NCI-H2107 treated with DMSO at 0.1 percent for 48 hours (cell line): ENCODE data around the gene CYB5R3.

Experiments used
- DNase-seq: peaks from one replicate; lab custom pipeline; 2025; ENCODE audit not compliant: unreplicated experiment; lab: John Stamatoyannopoulos, UW

Gene CYB5R3

DNA sequence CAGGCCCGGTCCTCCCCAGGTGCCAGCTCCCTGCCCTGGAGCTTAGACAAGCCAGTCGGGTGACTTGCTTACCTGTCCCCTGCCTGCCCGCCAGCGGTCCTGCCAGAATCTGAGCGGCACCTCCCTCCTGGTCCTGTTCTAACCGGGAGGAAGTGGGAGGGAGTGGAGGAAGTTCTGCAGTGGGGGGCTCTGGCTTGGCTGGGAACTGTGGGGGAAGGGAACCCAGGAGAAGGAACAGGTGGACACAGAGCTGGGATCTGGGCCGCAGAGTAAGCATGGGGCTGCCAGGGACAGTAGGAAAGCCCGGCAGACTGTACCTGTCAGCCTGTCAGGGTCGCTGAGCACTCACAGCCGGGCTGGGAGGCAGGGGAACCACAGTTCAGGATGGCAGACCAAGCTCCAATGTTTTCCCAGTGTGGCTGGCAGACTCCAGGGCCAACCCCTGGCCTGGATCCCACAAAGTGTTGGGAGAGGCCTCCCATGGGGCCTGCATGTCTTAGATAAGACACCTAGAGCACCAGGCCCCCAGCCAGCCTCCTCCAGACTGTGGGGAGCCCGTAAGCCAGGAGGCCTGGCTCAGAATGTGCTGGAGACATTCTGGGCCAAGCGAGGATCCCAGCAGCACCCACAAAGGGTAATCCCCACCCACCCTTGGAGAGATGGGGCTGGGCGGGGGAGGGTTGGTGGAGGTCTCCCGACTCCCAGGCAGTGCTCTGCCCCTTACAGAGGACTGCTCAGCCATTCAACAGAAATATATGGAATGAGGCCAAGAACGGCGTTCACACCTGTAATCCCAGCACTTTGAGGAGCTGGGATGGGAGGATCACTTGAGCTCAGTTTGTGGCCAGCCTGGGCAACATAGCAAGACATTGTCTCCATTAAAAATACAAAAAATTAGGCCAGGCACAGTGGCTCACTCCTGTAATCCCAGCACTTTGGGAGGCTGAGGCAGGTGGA, 2.3 kb downstream of the CYB5R3 start:
- DNase-seq, result no peak

DNA sequence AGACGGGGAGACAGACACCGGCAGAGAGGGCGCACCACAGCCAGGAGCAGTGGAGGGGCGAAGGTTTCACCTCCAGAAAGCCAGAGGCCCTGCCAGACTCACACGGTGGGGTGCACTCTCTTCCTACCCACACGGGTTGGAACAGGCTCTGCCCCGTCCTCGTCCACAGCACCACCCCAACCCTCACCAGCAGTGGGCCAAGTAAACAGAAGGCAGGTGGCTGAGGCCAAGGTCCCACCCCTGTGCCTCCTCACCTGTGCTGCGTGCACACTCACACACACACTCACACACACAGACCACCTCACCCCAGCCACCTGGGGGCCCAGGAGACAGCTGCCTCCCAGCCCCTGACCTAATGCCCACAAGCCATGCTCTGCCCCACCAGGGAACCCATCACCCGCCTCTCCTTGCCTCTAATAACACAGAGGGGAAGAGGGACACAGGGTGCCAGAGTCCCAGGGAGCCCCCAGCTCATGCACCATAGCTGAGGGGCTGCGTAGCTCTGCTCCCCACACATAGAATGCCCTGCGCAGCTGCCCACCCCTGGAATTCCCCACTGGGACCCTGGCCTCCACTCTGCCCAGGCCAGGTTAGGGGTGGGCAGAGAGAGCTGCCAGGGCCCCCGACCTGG, 3.1 kb downstream of the CYB5R3 start:
- DNase-seq, result no peak

DNA sequence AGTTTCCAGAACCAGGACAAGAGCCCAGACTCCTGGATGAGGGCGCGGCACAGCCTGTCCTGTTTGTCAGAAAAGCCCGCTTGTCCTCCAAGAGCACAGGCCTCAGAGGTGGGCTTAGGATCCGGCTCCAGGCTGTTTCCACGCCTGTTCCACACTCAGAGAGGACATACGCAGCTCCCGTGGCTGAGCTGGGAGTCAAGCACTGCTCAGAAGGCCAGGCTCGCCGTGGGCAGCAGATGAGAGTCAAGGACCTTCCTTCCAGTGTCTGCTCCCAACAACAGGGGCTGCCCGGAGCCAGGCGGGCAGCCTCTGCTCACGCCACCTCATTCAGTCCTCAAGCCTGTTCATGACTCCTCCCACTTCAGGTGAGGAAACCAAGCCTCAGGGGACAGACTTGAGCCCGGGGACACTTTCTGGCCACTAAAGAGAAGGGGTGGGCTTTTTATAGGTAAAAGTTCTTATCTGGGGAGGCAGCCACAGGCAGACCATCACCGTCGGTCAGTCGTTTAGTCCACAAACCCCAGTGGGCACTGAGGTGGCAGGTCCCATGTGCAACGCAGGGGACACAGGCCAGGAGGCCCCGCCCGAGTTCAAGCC, 3.8 kb downstream of the CYB5R3 start:
- no peak for DNase-seq

DNA sequence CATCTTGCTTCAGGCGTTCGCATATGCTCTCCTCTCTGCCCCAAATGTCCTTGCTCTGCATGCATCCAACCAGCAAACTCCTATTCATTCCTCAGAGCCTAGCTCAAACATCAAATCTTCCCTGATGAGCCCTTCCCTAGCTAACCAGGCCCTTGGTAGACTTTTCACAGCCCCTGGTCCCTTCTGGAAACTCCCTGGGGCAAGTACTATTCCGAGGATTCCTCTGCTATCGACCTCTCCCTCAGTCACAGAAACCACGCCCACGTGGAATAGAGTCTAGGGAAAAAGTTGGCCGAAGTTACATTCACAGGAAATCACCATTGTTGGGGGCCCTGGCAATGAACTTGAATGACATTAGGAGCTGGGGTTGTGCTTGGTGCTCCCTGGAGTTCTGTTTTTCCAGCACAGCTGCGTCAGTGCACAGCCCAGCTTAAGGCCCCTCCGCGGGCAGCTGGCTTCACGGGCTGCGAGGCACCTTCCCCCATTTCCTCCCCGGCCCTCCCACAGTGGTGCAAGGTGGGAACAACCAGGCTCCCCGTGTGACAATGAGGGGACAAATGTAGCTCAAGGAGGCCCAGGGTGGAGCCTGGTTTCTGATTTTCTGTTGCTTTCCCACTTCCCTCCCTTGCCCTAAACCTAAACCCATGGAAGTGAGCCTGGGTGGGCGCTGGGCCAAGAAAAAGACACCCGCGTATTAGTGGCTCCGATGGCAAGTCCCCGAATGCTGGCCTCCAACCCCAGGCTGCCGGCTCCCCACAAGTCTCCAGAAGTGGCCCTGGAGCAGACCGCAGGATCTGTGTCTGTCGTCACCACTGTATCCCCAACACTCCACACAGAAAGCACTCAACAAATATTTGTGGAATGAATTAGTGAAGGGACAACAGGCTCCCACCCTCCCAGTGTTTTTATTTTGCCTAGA, 4.5 kb downstream of the CYB5R3 start:
- DNase-seq, result no peak

DNA sequence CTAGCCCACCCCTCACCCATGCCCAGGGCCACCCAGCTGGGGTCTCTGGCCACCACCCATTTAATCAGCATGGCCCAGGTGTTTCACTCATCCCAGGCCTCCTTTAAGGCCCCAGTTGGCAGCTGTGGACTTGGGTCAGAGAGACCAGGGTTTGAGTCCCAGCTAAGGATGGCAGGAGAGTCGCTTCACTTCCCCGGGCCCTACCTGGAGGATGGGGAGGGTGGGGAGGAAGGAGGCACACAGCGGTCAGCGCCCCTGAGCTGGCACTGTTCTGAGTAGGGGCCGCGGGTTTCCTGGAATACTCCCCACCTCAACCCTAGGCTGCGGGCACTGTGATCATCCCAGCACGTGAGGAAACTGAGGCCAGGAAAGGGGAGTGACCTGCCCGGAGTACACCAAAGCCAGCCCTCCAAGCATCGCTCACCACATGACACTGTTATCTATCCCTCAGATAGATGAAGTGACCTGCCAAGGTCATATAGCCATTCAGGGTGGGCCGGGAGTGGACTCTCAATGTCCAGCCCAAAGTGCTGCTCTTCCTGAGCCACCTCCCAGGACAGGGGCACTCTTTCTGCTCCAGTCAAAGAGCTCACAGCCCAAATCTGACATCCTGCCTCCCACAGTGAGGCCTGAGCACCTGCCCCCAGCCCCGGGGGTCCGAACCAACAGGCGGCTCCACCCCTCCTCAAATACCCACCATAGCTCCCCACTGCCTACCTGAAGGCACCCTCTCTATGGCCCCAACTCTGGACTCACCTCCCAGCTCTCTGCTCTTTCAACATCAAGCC, 5.4 kb downstream of the CYB5R3 start:
- DNase-seq, result no peak

DNA sequence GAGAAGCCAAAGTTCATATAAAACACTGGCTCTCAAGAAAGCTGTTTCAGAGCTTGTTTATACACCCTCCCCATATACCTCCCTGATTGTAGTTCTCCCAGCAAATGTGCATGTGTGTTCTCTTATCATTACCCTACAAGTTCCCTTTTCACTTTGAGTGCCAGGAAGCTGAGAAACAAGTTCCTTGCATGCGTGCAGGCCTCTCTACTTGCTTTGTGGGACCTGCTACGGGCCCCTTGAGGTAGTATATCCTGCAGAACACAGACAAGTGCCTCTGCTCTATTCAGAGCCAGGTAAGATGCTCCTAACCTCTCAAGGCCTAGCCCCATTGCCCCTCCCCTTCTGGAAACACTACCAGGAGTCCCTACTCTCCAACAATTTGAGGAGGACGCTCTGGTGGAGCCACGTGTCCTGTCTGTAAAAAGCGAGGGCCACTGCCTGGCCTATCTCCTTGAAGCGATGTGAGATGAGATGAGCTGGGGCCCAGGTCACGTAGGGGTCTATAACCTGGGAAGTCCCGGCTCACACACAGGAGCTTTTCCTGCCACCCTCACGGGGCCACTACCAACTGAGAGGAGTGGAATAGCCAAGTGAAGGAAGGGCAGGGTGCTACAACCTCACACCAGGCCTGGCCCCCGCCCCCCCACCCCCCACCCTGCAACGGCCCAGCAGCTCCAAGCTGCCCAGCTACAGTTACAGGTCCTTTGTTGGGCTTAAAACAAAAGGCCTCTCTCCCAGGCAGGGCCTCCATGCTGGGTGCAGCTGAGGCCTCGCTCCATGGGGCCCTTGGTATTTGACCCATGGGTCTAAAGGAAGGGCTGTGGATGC, 6.2 kb downstream of the CYB5R3 start:
- no peak for DNase-seq

DNA sequence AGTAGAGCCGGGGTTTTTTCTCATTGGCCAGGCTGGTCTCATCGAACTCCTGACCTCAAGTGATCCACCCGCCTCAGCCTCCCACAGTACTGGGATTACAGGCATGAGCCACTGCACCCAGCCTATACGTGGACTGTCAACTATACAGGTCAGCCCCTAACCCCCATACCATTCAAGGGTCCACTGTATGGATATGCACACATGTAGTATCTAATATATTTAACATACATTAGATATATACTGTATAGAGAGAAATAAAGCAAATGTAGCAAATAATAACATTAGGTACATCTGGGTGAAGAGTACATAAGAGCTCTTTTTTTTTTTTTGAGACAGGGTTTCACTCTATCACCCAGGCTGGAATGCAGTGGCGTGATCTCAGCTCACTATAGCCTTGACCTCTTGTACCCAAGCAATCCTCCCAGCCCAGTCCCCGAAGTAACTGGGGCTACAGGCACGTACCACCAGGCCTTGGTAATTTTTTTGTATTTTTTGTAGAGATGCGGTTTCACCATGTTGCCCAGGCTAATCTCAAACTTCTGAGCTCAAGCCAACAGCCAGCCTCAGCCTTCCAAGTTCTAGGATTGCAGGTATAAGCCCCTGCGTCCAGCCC, 7.3 kb downstream of the CYB5R3 start:
- no peak for DNase-seq

DNA sequence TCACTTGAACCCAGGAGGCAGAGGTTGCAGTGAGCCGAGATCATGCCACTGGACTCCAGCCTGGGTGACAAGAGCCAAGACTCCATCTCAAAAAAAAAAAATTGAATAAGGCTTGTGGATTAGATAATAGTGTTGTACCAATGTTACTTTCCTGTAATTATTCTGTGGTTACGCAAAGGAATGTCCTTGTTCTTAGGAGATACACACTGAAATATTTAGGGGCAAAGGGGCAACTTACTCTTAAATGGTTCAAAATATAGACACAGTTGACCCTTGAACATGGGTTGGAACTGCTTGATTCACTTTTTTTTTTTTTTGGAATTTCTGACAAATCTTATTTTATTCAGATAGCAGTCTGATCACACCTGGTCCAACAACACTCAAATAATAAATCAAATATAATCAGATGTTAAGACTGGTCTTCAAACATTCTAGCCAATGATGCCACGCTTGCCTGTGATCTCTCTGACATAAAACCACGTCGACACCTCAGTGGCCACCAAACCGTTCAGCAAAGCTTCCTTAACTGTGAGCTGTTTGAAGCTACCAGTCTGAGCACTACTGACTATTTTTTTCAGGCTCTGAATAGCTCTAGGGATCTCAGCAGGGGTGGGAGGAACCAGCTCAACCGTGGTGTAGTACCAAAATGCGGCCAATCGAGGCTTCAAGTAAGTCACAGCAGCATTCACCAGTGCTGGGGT, 9.5 kb downstream of the CYB5R3 start:
- DNase-seq, result no peak

DNA sequence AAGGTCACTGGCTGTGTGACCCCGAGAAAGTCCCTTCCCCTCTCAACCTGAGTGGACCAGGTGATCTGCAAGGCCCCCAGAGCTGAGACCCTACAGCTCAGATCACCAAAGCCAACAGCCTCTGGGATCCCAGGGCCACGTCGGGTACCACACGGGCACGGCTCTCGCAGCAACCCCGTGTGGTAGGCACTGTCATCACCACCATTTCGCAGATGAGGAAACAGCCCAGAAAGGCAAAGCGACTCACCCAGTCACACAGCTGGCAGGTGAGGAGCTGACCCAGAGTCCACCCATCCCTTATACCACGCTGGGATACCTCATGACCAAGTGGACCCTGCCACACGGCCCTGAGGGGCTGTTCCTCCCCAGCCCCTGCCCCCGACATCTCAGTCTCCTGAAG, 11.6 kb downstream of the CYB5R3 start:
- DNase-seq, result no peak

DNA sequence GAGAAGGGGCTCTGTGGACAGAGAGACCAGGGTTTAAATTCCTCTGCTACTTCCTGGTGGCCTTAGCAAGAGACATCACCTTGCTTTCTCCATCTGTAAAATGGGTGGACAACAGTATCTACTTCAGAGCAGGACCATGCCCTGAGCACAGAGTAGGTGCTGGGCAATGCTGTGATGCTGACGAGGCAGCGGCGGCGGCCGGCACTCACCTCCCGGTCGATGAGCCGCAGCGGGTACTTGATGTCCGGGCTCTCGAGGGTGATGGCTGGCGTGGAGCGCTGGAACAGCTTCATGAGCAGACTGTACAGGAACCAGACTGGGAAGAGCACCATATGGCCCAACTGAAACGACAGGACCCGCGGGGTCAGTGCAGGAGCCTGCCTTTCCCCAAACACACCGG, 12.7 kb downstream of the CYB5R3 start:
- DNase-seq, result no peak

DNA sequence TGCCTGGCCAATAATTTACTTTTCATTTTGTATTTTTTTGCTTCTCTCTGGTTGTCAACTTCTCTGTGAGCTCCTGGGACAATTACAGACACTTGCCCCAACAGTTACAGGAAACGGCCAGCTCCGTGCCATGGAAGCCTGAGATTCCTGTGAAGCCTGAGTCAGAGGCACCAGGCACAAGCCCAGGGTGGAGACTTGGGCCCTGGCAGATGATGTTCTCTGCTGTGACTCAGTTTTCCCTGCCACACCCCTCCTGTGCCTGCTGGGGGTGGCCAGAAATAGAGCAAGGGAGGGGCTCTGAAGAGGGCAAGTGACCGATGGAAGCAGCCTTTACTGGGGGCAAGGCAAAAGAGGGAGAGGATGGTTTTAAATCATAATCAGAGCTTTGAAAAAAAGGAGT, 13.7 kb downstream of the CYB5R3 start:
- no peak for DNase-seq

DNA sequence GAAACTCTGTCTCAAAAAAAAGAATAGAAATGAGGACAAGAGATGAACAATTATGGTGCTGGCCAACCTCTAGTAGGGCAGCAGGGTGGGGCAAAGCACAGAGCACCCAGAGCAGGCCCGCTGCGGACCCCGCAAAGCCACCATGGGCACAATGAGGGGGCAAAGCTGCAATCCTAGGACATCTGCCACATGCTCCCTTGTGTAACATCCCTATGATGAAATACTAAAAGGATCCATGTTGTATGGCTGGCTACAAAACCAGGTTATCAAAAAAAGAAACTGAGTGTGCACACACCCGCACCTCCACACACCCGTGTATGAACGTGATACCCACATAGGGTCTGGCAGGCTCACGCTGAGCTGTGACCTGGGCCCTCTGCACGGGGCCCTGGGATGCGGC, 16.2 kb downstream of the CYB5R3 start:
- DNase-seq, result no peak

DNA sequence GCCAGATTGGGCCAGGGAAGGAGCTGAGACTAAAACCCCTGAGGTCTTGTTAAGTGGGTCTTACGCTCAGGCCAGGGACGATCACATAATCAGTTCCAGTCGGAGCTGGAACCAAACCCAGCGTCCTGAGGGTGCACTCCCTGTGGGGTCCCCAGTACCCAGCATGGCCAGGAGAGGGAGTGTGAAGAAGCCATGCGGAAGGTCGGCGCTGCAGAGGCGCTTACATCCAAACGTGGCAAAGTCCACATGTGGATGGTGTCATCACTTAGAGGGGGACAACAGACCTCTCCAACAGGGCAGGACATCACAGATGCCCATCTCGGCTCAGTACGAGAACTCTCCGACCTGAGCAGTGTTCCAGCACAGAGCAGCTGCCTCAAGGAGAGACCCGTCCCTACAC, 17.1 kb downstream of the CYB5R3 start:
- DNase-seq, result no peak

DNA sequence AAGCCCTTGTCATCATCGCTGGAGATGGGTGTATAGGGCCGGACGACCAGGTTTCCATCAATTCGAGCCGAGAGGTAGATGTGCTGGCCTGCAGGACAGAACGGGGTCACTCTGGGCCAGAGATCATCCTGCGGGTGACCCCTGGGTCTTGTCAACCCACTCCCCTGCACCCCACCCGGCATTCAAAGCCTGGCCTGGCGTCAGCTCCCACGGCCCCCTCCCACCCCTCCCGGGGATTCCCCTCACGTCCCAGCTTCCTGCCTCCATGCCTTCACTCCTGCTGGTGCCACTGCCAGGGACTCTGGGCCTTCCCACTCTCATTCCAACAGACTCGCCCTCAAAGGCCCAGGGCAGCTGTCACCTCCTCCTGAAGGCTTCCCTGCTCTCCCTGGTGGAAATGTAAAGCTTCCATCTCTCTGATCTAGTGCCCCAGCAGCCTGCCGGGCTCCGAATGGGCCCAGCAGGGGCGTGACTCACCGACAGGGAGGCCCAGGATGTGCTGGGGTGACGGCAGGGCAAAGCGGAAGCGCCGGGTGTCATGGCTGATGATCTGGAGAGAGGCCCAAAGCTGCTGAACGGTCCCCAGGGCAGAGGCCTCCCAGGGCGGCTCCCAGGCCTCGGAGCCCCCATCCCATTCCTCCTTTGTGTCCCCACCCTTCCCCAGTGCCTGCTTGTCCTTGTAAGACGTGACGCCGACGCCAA, 18.1 kb downstream of the CYB5R3 start:
- DNase-seq, result no peak

DNA sequence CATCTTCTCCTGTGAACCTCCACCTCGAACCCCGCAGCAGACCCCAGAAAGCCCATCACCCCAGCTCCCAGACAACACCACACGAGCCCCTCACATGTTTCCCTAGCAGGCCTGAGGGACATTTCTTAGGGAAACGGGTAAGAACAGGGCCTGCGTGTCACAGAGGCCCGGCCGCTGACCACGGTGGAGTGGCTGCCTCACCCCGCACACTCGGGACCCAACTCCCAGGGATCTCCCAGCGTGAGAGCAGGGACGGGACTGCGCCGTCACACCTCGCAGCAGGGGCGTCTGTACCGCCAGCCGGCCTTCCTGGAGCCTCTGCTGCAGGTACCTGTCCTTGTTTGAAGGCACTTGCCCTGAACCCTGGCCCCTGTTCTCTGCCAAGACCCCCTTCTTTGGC, 19.0 kb downstream of the CYB5R3 start:
- no peak for DNase-seq

DNA sequence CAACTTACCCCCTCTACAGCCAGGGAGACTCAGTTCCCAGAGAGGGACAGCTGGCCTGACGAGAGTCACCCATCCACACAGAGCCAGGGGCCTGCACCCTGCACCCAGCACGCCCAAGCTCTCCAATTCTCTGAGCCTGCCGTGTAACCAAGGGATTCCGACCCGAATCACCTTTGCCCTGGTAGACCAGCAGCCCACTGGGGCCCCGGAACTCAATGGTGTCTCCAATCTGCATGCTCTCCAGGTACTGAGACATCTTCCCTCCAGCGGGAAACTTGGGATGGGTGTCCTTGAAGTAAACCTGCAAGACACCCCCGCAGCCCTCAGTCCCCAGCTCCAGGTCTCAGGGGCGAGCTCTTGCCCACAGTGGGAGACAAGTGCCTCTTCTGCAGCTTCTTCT, 21.2 kb downstream of the CYB5R3 start:
- DNase-seq, result no peak

DNA sequence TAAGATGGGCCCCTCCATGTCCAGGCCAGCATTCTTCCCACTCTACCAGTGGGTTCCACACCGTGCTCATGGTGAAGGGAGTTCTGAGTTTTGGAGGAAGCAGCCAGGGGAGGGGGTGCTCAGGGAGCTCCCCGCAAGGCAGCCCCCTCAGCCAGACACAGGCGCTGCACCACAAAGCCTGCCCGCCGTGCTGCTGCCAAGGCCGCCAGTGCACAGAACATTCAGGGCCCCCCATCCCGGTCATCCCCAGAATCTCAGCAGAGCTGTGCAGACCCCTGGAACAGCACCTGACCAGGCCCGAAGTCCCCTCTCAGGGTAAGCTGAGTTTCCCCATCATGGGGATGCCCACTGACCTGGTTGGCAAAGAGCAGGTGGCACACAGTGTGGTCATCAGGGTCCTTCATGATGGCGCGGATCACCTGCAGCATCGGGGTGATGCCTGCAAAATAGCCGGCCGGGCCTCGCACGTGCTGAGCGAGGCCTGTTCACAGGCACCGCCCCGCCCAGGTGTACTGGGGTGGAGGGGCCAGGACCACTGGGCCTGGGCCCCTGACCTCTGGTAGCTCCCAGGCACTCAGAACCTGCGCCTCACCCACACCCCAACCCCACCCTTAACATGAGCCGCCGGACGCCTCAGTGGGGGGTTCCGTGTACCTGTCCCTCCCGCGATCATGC, 22.1 kb downstream of the CYB5R3 start:
- no peak for DNase-seq
